ENCODE results near the gene EPG5.

EPG5 gene

DNA sequence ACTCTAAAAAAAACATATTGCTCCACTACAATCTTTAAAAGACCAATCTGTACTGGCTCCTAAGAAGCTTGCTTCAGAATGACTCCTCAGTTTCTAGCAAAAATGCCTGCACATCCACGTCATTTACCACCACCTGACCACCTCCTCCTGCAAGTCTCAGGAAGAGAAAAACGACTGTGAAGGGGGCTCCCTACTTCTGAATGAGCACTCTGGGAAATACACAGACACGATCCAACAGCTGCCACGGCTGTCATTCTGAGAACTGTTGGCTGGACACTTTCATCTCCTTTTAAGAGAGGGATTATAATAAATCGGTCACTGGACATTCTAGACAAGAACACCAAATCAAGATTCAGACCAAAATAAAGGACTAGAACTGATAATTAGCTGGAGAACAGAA, 21.5 kb downstream of the EPG5 start:
- no peak overlapping the region for H3K27ac ChIP-seq (ENCODE audit: insufficient read depth in 1 of 2, low read depth in 1 of 2, low read length in 2 of 2, poor library complexity in 1 of 2, severe bottlenecking in 2 of 2)
- no peaks in the 10 kb centered on the region for H3K27me3 ChIP-seq (replicated peaks in 2 of 5; ENCODE audit: control insufficient read depth in 4 of 5, insufficient read depth in 5 of 5, low read length in 4 of 5)
- H3K4me3 ChIP-seq (ENCODE audit: control insufficient read depth in 1 of 7, extremely low read depth in 1 of 7, insufficient read depth in 4 of 7, low read depth in 2 of 7, low read length in 6 of 7) = no peak overlapping the region
- 100% methylated on average over 2 of the region's 5 CpGs for WGBS (ENCODE audit: insufficient coverage)
- H3K4me1 ChIP-seq (ENCODE audit: control extremely low read depth in 1 of 4, control insufficient read depth in 4 of 4, insufficient read depth in 4 of 4, low read length in 3 of 4) = no peaks in the 10 kb centered on the region
- POLR2A ChIA-PET = interaction anchor here (0.7 kb wide), 1 partner anchor 239 kb away, joined by 3 read pairs; no protein-coding TSS in a partner anchor
- H3K9me3 ChIP-seq (ENCODE audit: control extremely low read depth in 1 of 5, control insufficient read depth in 4 of 5, insufficient read depth in 2 of 5, low read depth in 1 of 5, low read length in 4 of 5) = no peaks in the 10 kb centered on the region
- CTCF ChIA-PET = interaction anchor here (0.8 to 2.4 kb wide), 6 partner anchors 15 to 147 kb away, joined by 3 to 7 read pairs (median 4); no protein-coding TSS in a partner anchor
- peaks cover 48 to 90% (median 65%) of the 10 kb centered on the region in 4 experiments for H3K36me3 ChIP-seq (ENCODE audit: control insufficient read depth in 4 of 4, insufficient read depth in 4 of 4, low read length in 3 of 4)
- DNase-seq = no peak

GRCh38 chr18:45940724-45941123, 26.4 kb downstream of the EPG5 start:
- 100% methylated on average over 2 of the region's 2 CpGs for WGBS (ENCODE audit: insufficient coverage)
- CTCF ChIA-PET = interaction anchor here (1.7 kb wide), 1 partner anchor 275 kb away, joined by 5 read pairs; no protein-coding TSS in a partner anchor
- peaks cover 41 to 83% (median 55%) of the 10 kb centered on the region in 4 experiments for H3K36me3 ChIP-seq (ENCODE audit: control insufficient read depth in 4 of 4, insufficient read depth in 4 of 4, low read length in 3 of 4)

DNA sequence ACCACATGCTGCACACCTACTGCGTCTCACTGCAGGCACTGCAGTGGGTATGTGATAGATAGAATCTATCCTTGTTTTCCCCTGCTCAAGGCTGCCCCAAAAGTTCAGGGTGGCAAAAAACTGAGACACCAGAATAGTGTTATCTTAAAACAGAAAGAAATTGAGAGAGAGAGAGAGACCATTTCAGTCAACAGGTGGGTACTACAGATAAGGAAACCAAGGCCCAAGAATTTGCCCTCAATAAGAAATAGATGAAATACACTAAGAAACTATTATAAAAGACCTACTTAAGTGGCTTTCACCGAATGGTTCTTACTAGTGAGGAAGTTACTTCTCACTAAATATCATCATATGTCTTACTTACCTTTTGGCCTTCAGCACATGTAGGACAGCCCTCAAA, 27.9 kb downstream of the EPG5 start:
- Histone ChIP-seq H3K9me3 (ENCODE audit: control extremely low read depth in 1 of 5, control insufficient read depth in 4 of 5, insufficient read depth in 2 of 5, low read depth in 1 of 5, low read length in 4 of 5) (no peaks in the 10 kb centered on the region), H3K4me3 (ENCODE audit: control insufficient read depth in 1 of 7, extremely low read depth in 1 of 7, insufficient read depth in 4 of 7, low read depth in 2 of 7, low read length in 6 of 7) (no peak overlapping the region), H3K36me3 (ENCODE audit: control insufficient read depth in 4 of 4, insufficient read depth in 4 of 4, low read length in 3 of 4) (peaks cover 42 to 79% (median 55%) of the 10 kb centered on the region in 4 experiments), H3K27me3 (replicated peaks in 2 of 5; ENCODE audit: control insufficient read depth in 4 of 5, insufficient read depth in 5 of 5, low read length in 4 of 5) (no peaks in the 10 kb centered on the region), H3K27ac (ENCODE audit: insufficient read depth in 1 of 2, low read depth in 1 of 2, low read length in 2 of 2, poor library complexity in 1 of 2, severe bottlenecking in 2 of 2) (no peak overlapping the region), H3K4me1 (ENCODE audit: control extremely low read depth in 1 of 4, control insufficient read depth in 4 of 4, insufficient read depth in 4 of 4, low read length in 3 of 4) (no peaks in the 10 kb centered on the region)
- WGBS (ENCODE audit: insufficient coverage) = 40% methylated on average over 1 of the region's 2 CpGs
- ChIA-PET POLR2A (no interaction called here), CTCF (interaction anchor here (0.9 to 1.3 kb wide), 2 partner anchors 16 to 61 kb away, joined by 3 to 4 read pairs; no protein-coding TSS in a partner anchor)
- DNase-seq = peak; percentile 26 to 58 (median 37)

More at GRCh38 chr18:45940724-45941123, 26.4 kb downstream of the EPG5 start:
- H3K9me3 ChIP-seq (ENCODE audit: control extremely low read depth in 1 of 5, control insufficient read depth in 4 of 5, insufficient read depth in 2 of 5, low read depth in 1 of 5, low read length in 4 of 5) = no peaks in the 10 kb centered on the region
- H3K4me3 ChIP-seq (ENCODE audit: control insufficient read depth in 1 of 7, extremely low read depth in 1 of 7, insufficient read depth in 4 of 7, low read depth in 2 of 7, low read length in 6 of 7) = no peak overlapping the region
- POLR2A ChIA-PET = interaction anchor here (1.1 kb wide), 1 partner anchor 133 kb away, joined by 3 read pairs; no protein-coding TSS in a partner anchor
- H3K27ac ChIP-seq (ENCODE audit: insufficient read depth in 1 of 2, low read depth in 1 of 2, low read length in 2 of 2, poor library complexity in 1 of 2, severe bottlenecking in 2 of 2) = no peak overlapping the region
- H3K4me1 ChIP-seq (ENCODE audit: control extremely low read depth in 1 of 4, control insufficient read depth in 4 of 4, insufficient read depth in 4 of 4, low read length in 3 of 4) = no peaks in the 10 kb centered on the region
- no peak for DNase-seq
- H3K27me3 ChIP-seq (replicated peaks in 2 of 5; ENCODE audit: control insufficient read depth in 4 of 5, insufficient read depth in 5 of 5, low read length in 4 of 5) = no peaks in the 10 kb centered on the region

DNA sequence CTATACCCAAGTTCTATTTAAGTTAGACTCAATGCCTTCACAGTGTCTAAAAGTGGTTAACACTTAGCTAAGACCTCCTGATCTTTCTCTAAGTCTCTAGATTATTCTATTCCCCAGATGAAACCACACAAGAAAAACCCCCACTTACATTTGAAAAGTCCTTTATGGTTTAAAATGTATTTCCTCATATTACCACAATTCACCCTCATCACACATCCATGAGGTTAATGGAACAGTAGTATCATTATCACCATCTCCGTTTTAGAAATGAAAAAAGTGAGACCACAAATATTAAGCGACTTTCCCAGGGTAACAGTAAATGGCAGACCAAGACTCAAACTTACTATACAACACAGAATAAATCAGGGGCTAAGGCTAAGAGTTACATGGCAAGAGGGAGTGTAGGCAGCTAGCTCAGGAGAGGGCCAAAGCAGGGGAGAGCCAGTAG, 28.6 kb downstream of the EPG5 start:
- no peaks in the 10 kb centered on the region for H3K27me3 ChIP-seq (replicated peaks in 2 of 5; ENCODE audit: control insufficient read depth in 4 of 5, insufficient read depth in 5 of 5, low read length in 4 of 5)
- no peak overlapping the region for H3K4me3 ChIP-seq (ENCODE audit: control insufficient read depth in 1 of 7, extremely low read depth in 1 of 7, insufficient read depth in 4 of 7, low read depth in 2 of 7, low read length in 6 of 7)
- H3K4me1 ChIP-seq (ENCODE audit: control extremely low read depth in 1 of 4, control insufficient read depth in 4 of 4, insufficient read depth in 4 of 4, low read length in 3 of 4) = no peaks in the 10 kb centered on the region
- peaks cover 38 to 77% (median 49%) of the 10 kb centered on the region in 4 experiments for H3K36me3 ChIP-seq (ENCODE audit: control insufficient read depth in 4 of 4, insufficient read depth in 4 of 4, low read length in 3 of 4)
- H3K9me3 ChIP-seq (ENCODE audit: control extremely low read depth in 1 of 5, control insufficient read depth in 4 of 5, insufficient read depth in 2 of 5, low read depth in 1 of 5, low read length in 4 of 5) = no peaks in the 10 kb centered on the region
- ChIA-PET POLR2A (interaction anchor here (0.7 kb wide), 1 partner anchor 172 kb away, joined by 4 read pairs; no protein-coding TSS in a partner anchor), CTCF (interaction anchor here (2.7 kb wide), 1 partner anchor 135 kb away, joined by 7 read pairs; no protein-coding TSS in a partner anchor)
- no peak for DNase-seq
- no peak overlapping the region for H3K27ac ChIP-seq (ENCODE audit: insufficient read depth in 1 of 2, low read depth in 1 of 2, low read length in 2 of 2, poor library complexity in 1 of 2, severe bottlenecking in 2 of 2)
- WGBS (ENCODE audit: insufficient coverage) = 100% methylated on average over 1 of the region's 2 CpGs

DNA sequence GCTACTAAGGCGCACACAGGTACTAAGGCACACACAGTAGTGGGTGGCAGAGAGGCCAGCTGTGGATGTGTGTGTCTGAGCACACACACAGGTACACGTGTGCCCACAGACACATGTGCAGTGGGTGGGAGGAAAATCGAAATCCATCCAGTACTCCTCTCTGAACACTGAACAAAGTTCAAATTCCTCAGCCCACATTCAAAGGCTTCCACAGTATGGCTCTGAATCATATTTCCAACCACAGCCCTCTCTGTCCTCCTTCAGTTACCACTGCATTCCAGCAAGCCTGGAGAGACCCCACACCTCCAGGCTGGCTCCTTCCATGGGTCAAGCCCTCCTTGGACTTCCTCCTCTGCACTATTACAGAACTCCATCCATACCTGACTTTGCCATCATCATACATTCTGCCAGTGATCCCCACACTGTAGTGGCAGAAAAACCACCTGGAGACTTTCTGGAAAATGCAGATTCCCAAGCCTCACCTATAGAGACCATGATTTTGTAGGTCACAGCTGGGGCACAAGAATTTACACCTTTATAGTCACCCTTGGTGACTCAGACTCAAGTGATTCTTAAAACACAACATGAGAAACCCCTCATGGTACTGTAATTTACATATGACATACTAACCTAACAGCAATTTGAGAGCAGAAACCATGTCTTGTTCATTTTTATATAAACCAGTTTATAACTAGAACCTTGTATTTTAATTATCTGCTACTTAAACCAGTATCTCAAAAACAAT, 31.4 kb downstream of the EPG5 start:
- 90% methylated on average over 2 of the region's 3 CpGs for WGBS (ENCODE audit: insufficient coverage)
- peaks cover 31 to 66% (median 42%) of the 10 kb centered on the region in 4 experiments for H3K36me3 ChIP-seq (ENCODE audit: control insufficient read depth in 4 of 4, insufficient read depth in 4 of 4, low read length in 3 of 4)
- no peak overlapping the region for H3K27ac ChIP-seq (ENCODE audit: insufficient read depth in 1 of 2, low read depth in 1 of 2, low read length in 2 of 2, poor library complexity in 1 of 2, severe bottlenecking in 2 of 2)

DNA sequence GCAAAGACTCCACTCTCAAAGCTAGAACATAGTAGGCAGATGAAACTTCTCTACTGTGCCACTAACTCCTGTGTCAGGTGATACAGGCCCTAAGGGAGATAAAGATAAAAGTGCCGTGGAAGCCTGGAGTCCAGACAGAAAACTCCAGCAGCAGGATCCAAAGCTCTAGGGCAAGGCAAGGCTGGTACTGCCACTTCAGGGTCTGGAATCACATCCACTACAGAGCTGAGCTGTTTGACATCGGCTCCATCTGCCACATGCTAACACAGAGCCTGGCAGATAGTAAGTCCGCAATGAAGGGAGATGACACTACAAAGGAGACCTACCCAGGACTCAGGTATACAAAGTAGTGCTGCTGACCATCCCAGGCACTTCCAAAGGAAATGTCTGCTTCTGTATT, 34.4 kb downstream of the EPG5 start:
- CTCF ChIA-PET = interaction anchor here (1.4 kb wide), 2 partner anchors 42 to 137 kb away, joined by 3 read pairs; no protein-coding TSS in a partner anchor

More for the DNA sequence above, 31.4 kb downstream of the EPG5 start:
- CTCF ChIA-PET = interaction anchor here (2.7 kb wide), 1 partner anchor 138 kb away, joined by 7 read pairs; no protein-coding TSS in a partner anchor
- DNase-seq = no peak
- Histone ChIP-seq H3K27me3 (replicated peaks in 2 of 5; ENCODE audit: control insufficient read depth in 4 of 5, insufficient read depth in 5 of 5, low read length in 4 of 5) (no peaks in the 10 kb centered on the region), H3K4me1 (ENCODE audit: control extremely low read depth in 1 of 4, control insufficient read depth in 4 of 4, insufficient read depth in 4 of 4, low read length in 3 of 4) (no peaks in the 10 kb centered on the region), H3K4me3 (ENCODE audit: control insufficient read depth in 1 of 7, extremely low read depth in 1 of 7, insufficient read depth in 4 of 7, low read depth in 2 of 7, low read length in 6 of 7) (no peak overlapping the region), H3K9me3 (ENCODE audit: control extremely low read depth in 1 of 5, control insufficient read depth in 4 of 5, insufficient read depth in 2 of 5, low read depth in 1 of 5, low read length in 4 of 5) (no peaks in the 10 kb centered on the region)
- POLR2A ChIA-PET = no interaction called here

GRCh38 chr18:45930963-45931362, 36.2 kb downstream of the EPG5 start:
- H3K27me3 ChIP-seq (replicated peaks in 2 of 5; ENCODE audit: control insufficient read depth in 4 of 5, insufficient read depth in 5 of 5, low read length in 4 of 5) = no peaks in the 10 kb centered on the region
- H3K4me3 ChIP-seq (ENCODE audit: control insufficient read depth in 1 of 7, extremely low read depth in 1 of 7, insufficient read depth in 4 of 7, low read depth in 2 of 7, low read length in 6 of 7) = no peak overlapping the region
- no peaks in the 10 kb centered on the region for H3K4me1 ChIP-seq (ENCODE audit: control extremely low read depth in 1 of 4, control insufficient read depth in 4 of 4, insufficient read depth in 4 of 4, low read length in 3 of 4)
- POLR2A ChIA-PET = no interaction called here
- peaks cover 26 to 71% (median 38%) of the 10 kb centered on the region in 4 experiments for H3K36me3 ChIP-seq (ENCODE audit: control insufficient read depth in 4 of 4, insufficient read depth in 4 of 4, low read length in 3 of 4)
- H3K27ac ChIP-seq (ENCODE audit: insufficient read depth in 1 of 2, low read depth in 1 of 2, low read length in 2 of 2, poor library complexity in 1 of 2, severe bottlenecking in 2 of 2) = no peak overlapping the region
- WGBS (ENCODE audit: insufficient coverage) = 100% methylated on average over 1 of the region's 2 CpGs
- CTCF ChIA-PET = interaction anchor here (0.7 to 1.3 kb wide), 5 partner anchors 9 to 143 kb away, joined by 3 to 5 read pairs (median 3); no protein-coding TSS in a partner anchor
- H3K9me3 ChIP-seq (ENCODE audit: control extremely low read depth in 1 of 5, control insufficient read depth in 4 of 5, insufficient read depth in 2 of 5, low read depth in 1 of 5, low read length in 4 of 5) = no peaks in the 10 kb centered on the region
- DNase-seq = no peak

More for the DNA sequence above, 34.4 kb downstream of the EPG5 start:
- Histone ChIP-seq H3K27me3 (replicated peaks in 2 of 5; ENCODE audit: control insufficient read depth in 4 of 5, insufficient read depth in 5 of 5, low read length in 4 of 5) (no peaks in the 10 kb centered on the region), H3K36me3 (ENCODE audit: control insufficient read depth in 4 of 4, insufficient read depth in 4 of 4, low read length in 3 of 4) (peaks cover 25 to 68% (median 38%) of the 10 kb centered on the region in 4 experiments), H3K4me3 (ENCODE audit: control insufficient read depth in 1 of 7, extremely low read depth in 1 of 7, insufficient read depth in 4 of 7, low read depth in 2 of 7, low read length in 6 of 7) (no peak overlapping the region), H3K9me3 (ENCODE audit: control extremely low read depth in 1 of 5, control insufficient read depth in 4 of 5, insufficient read depth in 2 of 5, low read depth in 1 of 5, low read length in 4 of 5) (no peaks in the 10 kb centered on the region), H3K4me1 (ENCODE audit: control extremely low read depth in 1 of 4, control insufficient read depth in 4 of 4, insufficient read depth in 4 of 4, low read length in 3 of 4) (no peaks in the 10 kb centered on the region), H3K27ac (ENCODE audit: insufficient read depth in 1 of 2, low read depth in 1 of 2, low read length in 2 of 2, poor library complexity in 1 of 2, severe bottlenecking in 2 of 2) (no peak overlapping the region)
- DNase-seq = no peak
- WGBS (ENCODE audit: insufficient coverage) = 89% methylated on average over 3 of the region's 3 CpGs
- POLR2A ChIA-PET = no interaction called here
